PC-3 (cell line): ENCODE measurements around the gene C2orf15.

Source experiments
- CTCF ChIP-seq: fragments of 300-600 bp; sonication (generic); conservative IDR thresholded peaks from 2 replicates; pipeline ENCODE4 v1.5.1; 2017; ENCODE audit warnings: antibody characterized with exemption, low read depth, mild to moderate bottlenecking, low read length
- EZH2 ChIP-seq: fragments of 300-600 bp; sonication (generic); IDR thresholded peaks from one replicate; pipeline ENCODE4 v1.6.1; 2017; ENCODE audit warnings: antibody characterized with exemption, mild to moderate bottlenecking, low read length; ENCODE audit not compliant: unreplicated experiment
- EZH2phosphoT487 ChIP-seq: fragments of 300-600 bp; sonication (generic); IDR thresholded peaks from 2 replicates; pipeline ENCODE4 v1.6.1; 2018; ENCODE audit warnings: mild to moderate bottlenecking, antibody characterized with exemption, low read length, borderline replicate concordance

- no peak for TF ChIP-seq CTCF
- TF ChIP-seq EZH2phosphoT487: no peak
- TF ChIP-seq EZH2: no peak
Observed at GRCh38 chr2:99187011-99187410, 45.5 kb downstream of the C2orf15 start.
